Measurements from ENCODE around the gene PUSL1.

- TF ChIP-seq KDM5A (IDR thresholded peaks at IDR 0.05): no peak
- TF ChIP-seq CTCF (IDR thresholded peaks at IDR 0.05): no peak
- no peak for TF ChIP-seq RAD21 (conservative IDR thresholded peaks at IDR 0.05 in 1 of 2, IDR thresholded peaks at IDR 0.05 in 1 of 2)
- no peak for TF ChIP-seq MAX (IDR thresholded peaks at IDR 0.05)
- TF ChIP-seq POLR2A (IDR thresholded peaks at IDR 0.05; ENCODE audit: low read length): no peak
- TF ChIP-seq CEBPB (IDR thresholded peaks at IDR 0.05): no peak
- TF ChIP-seq FOXS1 (CRISPR knock-in tag; IDR thresholded peaks at IDR 0.05): no peak
- TF ChIP-seq CHD4 (IDR thresholded peaks at IDR 0.05; ENCODE audit: borderline replicate concordance): no peak
- no peak for TF ChIP-seq GATA3 (IDR thresholded peaks at IDR 0.05; ENCODE audit: borderline replicate concordance)
- TF ChIP-seq SMC3 (IDR thresholded peaks at IDR 0.05): no peak
- TF ChIP-seq RFX5 (IDR thresholded peaks at IDR 0.05): no peak
- no peak for TF ChIP-seq HMGXB4 (CRISPR knock-in tag; IDR thresholded peaks at IDR 0.05; ENCODE audit: borderline replicate concordance)
- no peak for TF ChIP-seq USF2 (IDR thresholded peaks at IDR 0.05)
- no peak for TF ChIP-seq KDM1A (IDR thresholded peaks at IDR 0.05; ENCODE audit: low read depth)
These were observed 9.3 kb upstream of the PUSL1 start for GRCh38 chr1:1298861-1299685.
